PC-9 (cell line): ENCODE measurements around the gene RITA1. TPM values are rescaled to one million over a fixed set of nuclear protein-coding genes. Genes with fewer than 3 reads are reported as not detected.
A peak's percentile ranks its signal among the peaks of the same experiment; 100 is the strongest.

ENCODE experiments used
- BruUV-seq: library from RNA; stranded (reverse); fragments of 400-500 nt; replicated peaks from 2 replicates; lab custom pipeline; 2021; lab: Mats Ljungman, UMichigan
- CTCF ChIA-PET: fragments of 300-600 bp; sonication (Branson Sonifier 250); formaldehyde crosslinking; loops from one replicate; lab custom pipeline; 2022; ENCODE audit warnings: antibody characterized with exemption; lab: Charles Lee
- POLR2A ChIA-PET: fragments of 300-600 bp; sonication (Branson Sonifier 250); formaldehyde crosslinking; loops from one replicate; lab custom pipeline; 2022; ENCODE audit warnings: antibody characterized with exemption; ENCODE audit not compliant: unreplicated experiment; lab: Charles Lee
- DNase-seq, 2 experiments: peaks; one replicate each; pipeline versions ENCODE4 v3.0.0 to v3.0.0-alpha.2; 2015 to 2022; ENCODE audit warnings: mixed read lengths in 1 of 2
- H2AFZ ChIP-seq: fragments of 200-600 bp; sonication (generic); 2 replicates; pipeline ENCODE4 v1.8.1; 2017; ENCODE audit warnings: antibody characterized with exemption
- H3F3A ChIP-seq: fragments of 200-600 bp; sonication (generic); 2 replicates; pipeline ENCODE4 v1.8.1; 2017; ENCODE audit warnings: antibody characterized with exemption, mild to moderate bottlenecking, low read depth; ENCODE audit not compliant: insufficient read depth
- H3K27ac ChIP-seq: fragments of 200-600 bp; sonication (generic); 2 replicates; pipeline ENCODE4 v1.6.1; 2016; ENCODE audit warnings: mixed run types
- H3K27me3 ChIP-seq: fragments of 200-600 bp; sonication (generic); 2 replicates; pipeline ENCODE4 v1.6.1; 2016; ENCODE audit warnings: low read depth, mixed run types; ENCODE audit not compliant: insufficient read depth
- H3K36me3 ChIP-seq: fragments of 200-600 bp; sonication (generic); 2 replicates; pipeline ENCODE4 v1.6.1; 2016; ENCODE audit warnings: low read depth, mixed run types
- H3K4me1 ChIP-seq: fragments of 200-600 bp; sonication (generic); replicated peaks from 2 replicates; pipeline ENCODE4 v1.6.1; 2016; ENCODE audit warnings: mixed run types; ENCODE audit not compliant: insufficient read depth
- H3K4me2 ChIP-seq: fragments of 200-600 bp; sonication (generic); 2 replicates; pipeline ENCODE4 v1.6.1; 2017; ENCODE audit warnings: mixed run types
- H3K4me3 ChIP-seq: fragments of 200-600 bp; sonication (generic); 2 replicates; pipeline ENCODE4 v1.6.1; 2016; ENCODE audit warnings: mixed run types
- H3K79me2 ChIP-seq: fragments of 200-600 bp; sonication (generic); 2 replicates; pipeline ENCODE4 v1.6.1; 2017; ENCODE audit warnings: low read depth, mixed run types
- H3K9me2 ChIP-seq: fragments of 200-600 bp; sonication (generic); 2 replicates; pipeline ENCODE4 v1.8.1; 2017; ENCODE audit warnings: mild to moderate bottlenecking; ENCODE audit not compliant: insufficient read depth
- H3K9me3 ChIP-seq: fragments of 200-600 bp; sonication (generic); 2 replicates; pipeline ENCODE4 v1.8.1; 2016; ENCODE audit warnings: low read depth; ENCODE audit not compliant: insufficient read depth
- H4K20me1 ChIP-seq: fragments of 200-600 bp; sonication (generic); 2 replicates; pipeline ENCODE4 v1.8.1; 2017; ENCODE audit not compliant: insufficient read depth
- EZH2 ChIP-seq: fragments of 200-600 bp; sonication (generic); IDR thresholded peaks from 2 replicates; pipeline ENCODE4 v1.8.0; 2017; ENCODE audit warnings: antibody characterized with exemption, low read depth
- intact Hi-C: fragments of 100-400 bp; cut with micrococcal nuclease; formaldehyde crosslinking; loops from one replicate; pipeline ENCODE4 v1.10.0; 2022; ENCODE audit not compliant: unreplicated experiment
- total RNA-seq: library from RNA; stranded (reverse); gene quantifications from 2 replicates; pipeline ENCODE4 v1.2.3, GENCODE V29; 2021
- TF ChIP-seq, protein P1 (sequence below): fragments of 200-600 bp; sonication (generic); conservative IDR thresholded peaks from 2 replicates; pipeline ENCODE4 v1.6.1; 2017; ENCODE audit warnings: mixed run types, antibody characterized with exemption, mild to moderate bottlenecking, moderate library complexity

RITA1 gene
- total RNA-seq, 1 experiment from 2014 or later: 16.1 TPM

DNA sequence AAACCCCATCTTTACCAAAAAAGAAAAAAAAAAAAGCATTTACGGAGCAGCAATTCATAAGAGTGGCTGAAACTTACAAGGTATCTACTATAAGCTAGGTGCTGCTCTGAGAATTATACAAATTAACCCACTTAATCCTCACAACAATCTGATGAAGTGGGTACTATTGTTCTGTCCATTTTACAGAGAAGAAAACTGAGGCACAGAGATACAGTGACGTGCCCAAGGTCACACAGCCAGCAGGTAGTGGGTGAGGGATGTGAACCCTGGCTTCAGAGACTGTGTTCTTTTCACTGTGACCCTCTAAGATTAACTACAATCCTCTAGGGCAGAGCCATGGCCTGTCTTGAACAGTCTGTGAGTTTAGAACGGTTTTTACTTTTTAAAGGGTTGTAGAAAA, 3.5 kb upstream of the RITA1 start:
- H3K4me1 ChIP-seq: peaks cover 15% of the 10 kb centered on the region
- no peak overlapping the region for H3K27ac ChIP-seq
- no peak overlapping the region for H3K4me2 ChIP-seq
- TF ChIP-seq EZH2: no peak
- TF ChIP-seq, protein P1, sequence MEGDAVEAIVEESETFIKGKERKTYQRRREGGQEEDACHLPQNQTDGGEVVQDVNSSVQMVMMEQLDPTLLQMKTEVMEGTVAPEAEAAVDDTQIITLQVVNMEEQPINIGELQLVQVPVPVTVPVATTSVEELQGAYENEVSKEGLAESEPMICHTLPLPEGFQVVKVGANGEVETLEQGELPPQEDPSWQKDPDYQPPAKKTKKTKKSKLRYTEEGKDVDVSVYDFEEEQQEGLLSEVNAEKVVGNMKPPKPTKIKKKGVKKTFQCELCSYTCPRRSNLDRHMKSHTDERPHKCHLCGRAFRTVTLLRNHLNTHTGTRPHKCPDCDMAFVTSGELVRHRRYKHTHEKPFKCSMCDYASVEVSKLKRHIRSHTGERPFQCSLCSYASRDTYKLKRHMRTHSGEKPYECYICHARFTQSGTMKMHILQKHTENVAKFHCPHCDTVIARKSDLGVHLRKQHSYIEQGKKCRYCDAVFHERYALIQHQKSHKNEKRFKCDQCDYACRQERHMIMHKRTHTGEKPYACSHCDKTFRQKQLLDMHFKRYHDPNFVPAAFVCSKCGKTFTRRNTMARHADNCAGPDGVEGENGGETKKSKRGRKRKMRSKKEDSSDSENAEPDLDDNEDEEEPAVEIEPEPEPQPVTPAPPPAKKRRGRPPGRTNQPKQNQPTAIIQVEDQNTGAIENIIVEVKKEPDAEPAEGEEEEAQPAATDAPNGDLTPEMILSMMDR: no peak
- peaks cover 34% of the 10 kb centered on the region for H3K36me3 ChIP-seq
- no peak overlapping the region for H2AFZ ChIP-seq
- no peaks in the 10 kb centered on the region for H3K9me3 ChIP-seq
- H4K20me1 ChIP-seq: peaks cover 31% of the 10 kb centered on the region
- CTCF ChIA-PET: no interaction called here
- POLR2A ChIA-PET: interaction anchor here (0.6 kb wide), 1 partner anchor 42 kb away, joined by 8 read pairs; no protein-coding TSS in a partner anchor
- H3K4me3 ChIP-seq: no peak overlapping the region
- intact Hi-C loops: no loop called here
- H3F3A ChIP-seq: peaks cover 24% of the 10 kb centered on the region; the same call in 1 of the 2 replicates
- H3K9me2 ChIP-seq: no peaks in the 10 kb centered on the region
- no TSS peak for BruUV-seq
- H3K27me3 ChIP-seq: no peaks in the 10 kb centered on the region
- no peak for DNase-seq
- H3K79me2 ChIP-seq: peaks cover 49% of the 10 kb centered on the region

DNA sequence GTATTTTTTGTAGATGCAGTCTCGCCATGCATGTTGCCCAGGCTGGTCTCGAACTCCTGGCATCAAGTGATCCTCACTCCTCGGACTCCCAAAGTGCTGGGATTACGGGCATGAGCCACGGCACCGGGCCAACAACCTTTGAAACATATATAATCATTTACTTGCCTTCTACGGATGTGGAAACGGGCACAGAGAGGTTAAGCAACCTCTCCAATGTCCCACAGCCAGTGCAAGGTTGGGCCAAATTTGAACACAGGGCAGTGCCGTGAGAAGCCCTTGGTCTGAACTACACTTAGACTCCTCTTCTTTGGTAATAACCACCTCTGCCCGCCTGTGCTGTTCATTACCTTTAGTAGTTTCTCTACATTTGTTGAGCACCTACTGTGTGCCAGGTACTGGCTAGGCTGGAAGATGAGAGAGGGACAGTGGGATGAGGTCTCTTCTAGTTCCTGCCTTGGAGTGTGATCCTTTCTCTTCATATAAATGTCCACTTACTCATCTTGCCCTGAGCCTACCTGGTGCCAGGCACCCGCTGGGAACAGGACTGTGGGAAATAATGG, 2.4 kb upstream of the RITA1 start:
- Histone ChIP-seq H4K20me1 (peaks cover 31% of the 10 kb centered on the region), H3K79me2 (peaks cover 57% of the 10 kb centered on the region), H3K4me3 (no peak overlapping the region; the same call in 1 of the 2 replicates), H3K27me3 (no peaks in the 10 kb centered on the region), H3K9me3 (no peaks in the 10 kb centered on the region), H3F3A (peaks cover 24% of the 10 kb centered on the region; the same call in 1 of the 2 replicates), H2AFZ (no peak overlapping the region), H3K4me1 (peaks cover 15% of the 10 kb centered on the region), H3K4me2 (peak overlapping the region; percentile 91), H3K36me3 (peaks cover 25% of the 10 kb centered on the region), H3K9me2 (no peaks in the 10 kb centered on the region), H3K27ac (no peak overlapping the region)
- BruUV-seq: no TSS peak
- intact Hi-C loops: no loop called here
- no peak for DNase-seq
- ChIA-PET POLR2A (interaction anchor here (0.7 kb wide), 1 partner anchor 143 kb away, joined by 3 read pairs; no protein-coding TSS in a partner anchor), CTCF (no interaction called here)
- TF ChIP-seq EZH2: no peak
- TF ChIP-seq, protein P1: no peak

GRCh38 chr12:113184098-113184899, 1.2 kb upstream of the RITA1 start:
- Histone ChIP-seq H3K27me3 (no peaks in the 10 kb centered on the region), H3K27ac (peak overlapping the region; percentile 89), H3K4me1 (peaks cover 15% of the 10 kb centered on the region), H3K9me2 (no peaks in the 10 kb centered on the region), H3K4me3 (peak overlapping the region; percentile 80), H3K79me2 (peaks cover 57% of the 10 kb centered on the region), H3F3A (peaks cover 30% of the 10 kb centered on the region), H3K36me3 (peaks cover 17% of the 10 kb centered on the region; the same call in 1 of the 2 replicates), H2AFZ (peak overlapping the region; percentile 90), H4K20me1 (peaks cover 31% of the 10 kb centered on the region), H3K9me3 (no peaks in the 10 kb centered on the region), H3K4me2 (peak overlapping the region; percentile 91)
- POLR2A ChIA-PET: interaction anchor here (0.5 to 0.7 kb wide), 3 partner anchors 57 to 192 kb away, joined by 3 read pairs; no protein-coding TSS in a partner anchor
- intact Hi-C loops: no loop called here
- DNase-seq: no peak
- TF ChIP-seq, protein P1: no peak
- CTCF ChIA-PET: no interaction called here
- BruUV-seq: TSS peak; percentile 55
